Panc1 (cell line): ENCODE measurements around the gene RFC1. TPM values are rescaled to one million over a fixed set of nuclear protein-coding genes. Genes with fewer than 3 reads are reported as not detected.

Source experiments
- ATAC-seq: fragments of 200-7000 bp; cut with Tn5 transposase; 2 replicates; pipeline ENCODE4 v1.9.1; 2020; ENCODE audit warnings: mild to moderate bottlenecking, moderate library complexity
- BruUV-seq: library from RNA; stranded (reverse); fragments of 400-500 nt; replicated peaks from 2 replicates; lab custom pipeline; 2021; lab: Mats Ljungman, UMichigan
- CTCF ChIA-PET: fragments of 300-600 bp; sonication (Branson Sonifier 250); formaldehyde crosslinking; loops from one replicate; lab custom pipeline; 2022; ENCODE audit warnings: antibody characterized with exemption; lab: Charles Lee
- POLR2A ChIA-PET: fragments of 300-600 bp; sonication (Branson Sonifier 250); formaldehyde crosslinking; loops from one replicate; lab custom pipeline; 2022; ENCODE audit warnings: antibody characterized with exemption; lab: Charles Lee
- DNase-seq: peaks from one replicate; pipeline ENCODE4 v3.0.0-alpha.2; 2010; ENCODE audit warnings: low read depth, low spot score
- H3K27ac ChIP-seq: 2 replicates; pipeline ENCODE4 v1.5.1; 2011; ENCODE audit warnings: mild to moderate bottlenecking, low read length, inconsistent platforms
- H3K27me3 ChIP-seq: fragments of 200-500 bp; sonication (Bioruptor generic); 2 replicates; pipeline ENCODE4 v1.6.0; 2014; ENCODE audit warnings: low read length, inconsistent platforms; ENCODE audit not compliant: control insufficient read depth, insufficient read depth
- H3K36me3 ChIP-seq: fragments of 200-500 bp; sonication (Bioruptor generic); 2 replicates; pipeline ENCODE4 v1.5.1; 2014; ENCODE audit warnings: inconsistent platforms, mild to moderate bottlenecking, low read length, moderate library complexity; ENCODE audit not compliant: control insufficient read depth, insufficient read depth
- H3K4me1 ChIP-seq: 2 replicates; pipeline ENCODE4 v1.5.1; 2011; ENCODE audit warnings: inconsistent platforms, mild to moderate bottlenecking, low read length, moderate library complexity; ENCODE audit not compliant: control insufficient read depth, insufficient read depth
- H3K4me3 ChIP-seq, 2 experiments: 2 replicates each; pipeline ENCODE4 v1.5.1; 2011 to 2012; ENCODE audit warnings: low read depth in 2 of 2, low read length in 2 of 2, mild to moderate bottlenecking in 2 of 2, inconsistent platforms in 1 of 2, moderate library complexity in 1 of 2
- H3K9me3 ChIP-seq: fragments of 200-500 bp; sonication (Bioruptor generic); 2 replicates; pipeline ENCODE4 v1.5.1; 2014; ENCODE audit warnings: low read depth, mild to moderate bottlenecking, inconsistent platforms, low read length, moderate library complexity; ENCODE audit not compliant: control insufficient read depth, insufficient read depth
- POLR2AphosphoS5 ChIP-seq: IDR thresholded peaks from 2 replicates; pipeline ENCODE4 v1.6.1; 2012; ENCODE audit warnings: mild to moderate bottlenecking, low read depth, low read length, moderate library complexity
- REST ChIP-seq, 2 experiments: IDR thresholded peaks; 2 replicates each; pipeline ENCODE4 v1.6.1; 2011 to 2012; ENCODE audit warnings: low read depth in 2 of 2, control low read depth in 1 of 2, low read length in 1 of 2, mild to moderate bottlenecking in 1 of 2, moderate library complexity in 1 of 2; ENCODE audit not compliant: insufficient read depth in 1 of 2
- SIN3A ChIP-seq: IDR thresholded peaks from 2 replicates; pipeline ENCODE4 v1.6.1; 2012; ENCODE audit warnings: low read depth, mild to moderate bottlenecking, low read length, moderate library complexity, borderline replicate concordance; ENCODE audit not compliant: insufficient read depth
- TCF7L2 ChIP-seq: IDR thresholded peaks from 2 replicates; pipeline ENCODE4 v1.6.1; 2011; ENCODE audit warnings: mild to moderate bottlenecking, low read depth, low read length, inconsistent platforms
- in situ Hi-C: cut with HindIII; loops from 2 replicates; pipeline ENCODE4 v1.10.0; 2016; ENCODE audit warnings: low sequenced_read_pairs, low pct_unique_long_range_greater_than_20kb
- intact Hi-C: fragments of 100-400 bp; cut with micrococcal nuclease; formaldehyde crosslinking; loops from one replicate; pipeline ENCODE4 v1.10.0; 2022; ENCODE audit not compliant: unreplicated experiment
- total RNA-seq: library from RNA; stranded (reverse); gene quantifications from one replicate; pipeline ENCODE4 v1.2.1, GENCODE V29; 2021; ENCODE audit not compliant: unreplicated experiment
- TF ChIP-seq, protein P1 (sequence below): fragments of 450-650 bp; IDR thresholded peaks from 2 replicates; pipeline ENCODE4 v1.5.1; 2017; ENCODE audit warnings: mild to moderate bottlenecking

The RFC1 gene
- total RNA-seq, 1 experiment from 2014 or later = 34.4 TPM

- Histone ChIP-seq H3K4me1 (no peaks in the 10 kb centered on the region), H3K4me3 (no peak overlapping the region), H3K27me3 (no peaks in the 10 kb centered on the region), H3K36me3 (peaks cover 8% of the 10 kb centered on the region), H3K27ac (no peak overlapping the region), H3K9me3 (no peaks in the 10 kb centered on the region)
- in situ Hi-C loops (no loop called here), intact Hi-C loops (no loop called here)
- POLR2A ChIA-PET = no interaction called here
- ATAC-seq = no peak
- CTCF ChIA-PET = interaction anchor here (0.6 kb wide), 1 partner anchor 50 kb away, joined by 3 read pairs; no protein-coding TSS in a partner anchor
- BruUV-seq = no TSS peak
- no peak for TF ChIP-seq SIN3A
- TF ChIP-seq POLR2AphosphoS5 = no peak
- TF ChIP-seq, protein P1, sequence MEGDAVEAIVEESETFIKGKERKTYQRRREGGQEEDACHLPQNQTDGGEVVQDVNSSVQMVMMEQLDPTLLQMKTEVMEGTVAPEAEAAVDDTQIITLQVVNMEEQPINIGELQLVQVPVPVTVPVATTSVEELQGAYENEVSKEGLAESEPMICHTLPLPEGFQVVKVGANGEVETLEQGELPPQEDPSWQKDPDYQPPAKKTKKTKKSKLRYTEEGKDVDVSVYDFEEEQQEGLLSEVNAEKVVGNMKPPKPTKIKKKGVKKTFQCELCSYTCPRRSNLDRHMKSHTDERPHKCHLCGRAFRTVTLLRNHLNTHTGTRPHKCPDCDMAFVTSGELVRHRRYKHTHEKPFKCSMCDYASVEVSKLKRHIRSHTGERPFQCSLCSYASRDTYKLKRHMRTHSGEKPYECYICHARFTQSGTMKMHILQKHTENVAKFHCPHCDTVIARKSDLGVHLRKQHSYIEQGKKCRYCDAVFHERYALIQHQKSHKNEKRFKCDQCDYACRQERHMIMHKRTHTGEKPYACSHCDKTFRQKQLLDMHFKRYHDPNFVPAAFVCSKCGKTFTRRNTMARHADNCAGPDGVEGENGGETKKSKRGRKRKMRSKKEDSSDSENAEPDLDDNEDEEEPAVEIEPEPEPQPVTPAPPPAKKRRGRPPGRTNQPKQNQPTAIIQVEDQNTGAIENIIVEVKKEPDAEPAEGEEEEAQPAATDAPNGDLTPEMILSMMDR = no peak
- TF ChIP-seq TCF7L2 = no peak
- no peak for TF ChIP-seq REST (IDR thresholded peaks at IDR 0.05; ENCODE audit: insufficient read depth in 1 of 2, low read depth in 2 of 2, low read length in 1 of 2)
- DNase-seq = no peak
These were observed 19.2 kb downstream of the RFC1 start for GRCh38 chr4:39346856-39347519.

DNA sequence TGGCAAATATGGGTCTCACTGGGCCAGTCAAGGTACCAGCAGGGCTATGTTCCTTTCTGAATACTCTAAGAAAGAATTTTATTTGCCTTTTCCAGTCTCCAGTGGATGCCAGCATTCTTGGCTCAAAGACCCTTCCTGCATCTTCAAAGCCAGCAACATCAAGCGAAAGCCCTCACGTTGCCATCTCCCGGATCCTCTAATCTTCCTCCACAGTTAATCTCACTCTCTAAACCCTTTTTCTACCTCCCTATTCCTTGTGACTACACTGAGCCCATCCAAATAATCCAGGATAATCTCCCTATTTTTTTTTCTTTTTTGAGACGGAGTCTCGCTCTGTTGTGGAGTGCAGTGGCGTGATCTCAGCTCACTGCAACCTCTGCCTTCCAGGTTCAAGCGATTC lies 23.4 kb downstream of the RFC1 start:
- no TSS peak for BruUV-seq
- DNase-seq = no peak
- in situ Hi-C loops (no loop called here), intact Hi-C loops (no loop called here)
- TF ChIP-seq REST (IDR thresholded peaks at IDR 0.05; ENCODE audit: insufficient read depth in 1 of 2, low read depth in 2 of 2, low read length in 1 of 2) = no peak
- no peak for TF ChIP-seq POLR2AphosphoS5
- no peak for TF ChIP-seq SIN3A
- TF ChIP-seq, protein P1 = no peak
- no peak for TF ChIP-seq TCF7L2
- no peak for ATAC-seq
- no peak overlapping the region for H3K4me3 ChIP-seq
- peaks cover 6% of the 10 kb centered on the region for H3K4me1 ChIP-seq
- no peaks in the 10 kb centered on the region for H3K9me3 ChIP-seq
- H3K27ac ChIP-seq = no peak overlapping the region
- POLR2A ChIA-PET = interaction anchor here (0.6 kb wide), 1 partner anchor 216 kb away, joined by 3 read pairs; no protein-coding TSS in a partner anchor
- CTCF ChIA-PET = no interaction called here
- H3K36me3 ChIP-seq = peaks cover 2% of the 10 kb centered on the region; the same call in 1 of the 2 replicates
- H3K27me3 ChIP-seq = no peaks in the 10 kb centered on the region
